K562 (cell line): ENCODE measurements around the gene MLLT11. TPM values are rescaled to one million over a fixed set of nuclear protein-coding genes. Genes with fewer than 3 reads are reported as not detected.
A peak's percentile ranks its signal among the peaks of the same experiment; 100 is the strongest.

Experiments used
- AFF4 ChIP-seq: sonication (generic); formaldehyde crosslinking; IDR thresholded peaks from 2 replicates; pipeline ENCODE4 v1.8.0; 2023; ENCODE audit warnings: mild to moderate bottlenecking, missing genetic modification reagents
- ARHGAP35 ChIP-seq: fragments of 450-650 bp; IDR thresholded peaks from 2 replicates; pipeline ENCODE4 v1.6.1; 2018; ENCODE audit not compliant: partially characterized antibody
- CREB3L1 ChIP-seq: fragments of 450-650 bp; IDR thresholded peaks from 2 replicates; pipeline ENCODE4 v1.6.1; 2014; ENCODE audit warnings: low read depth, mild to moderate bottlenecking, moderate library complexity, borderline replicate concordance
- ELF1 ChIP-seq: fragments of 200-800 bp; sonication (Bioruptor generic); IDR thresholded peaks from 2 replicates; pipeline ENCODE4 v1.6.1; 2016; ENCODE audit warnings: missing genetic modification characterization, missing compliant biosample characterization
- ELK1 ChIP-seq: sonication (generic); formaldehyde crosslinking; IDR thresholded peaks from 2 replicates; pipeline ENCODE4 v1.8.1; 2022; ENCODE audit warnings: missing genetic modification reagents
- FOSL1 ChIP-seq: fragments of 200-800 bp; sonication (Bioruptor generic); conservative IDR thresholded peaks from 2 replicates; pipeline ENCODE4 v1.6.1; 2016; ENCODE audit warnings: missing genetic modification characterization, missing compliant biosample characterization
- JUNB ChIP-seq: fragments of 450-650 bp; formaldehyde crosslinking; conservative IDR thresholded peaks from 2 replicates; pipeline ENCODE4 v1.4.0; 2020; ENCODE audit warnings: mild to moderate bottlenecking
- MCM3 ChIP-seq: fragments of 450-650 bp; IDR thresholded peaks from 2 replicates; pipeline ENCODE4 v1.6.1; 2016
- MECOM ChIP-seq: fragments of 250-450 bp; sonication (Bioruptor Pico); IDR thresholded peaks from 2 replicates; pipeline ENCODE4 v1.8.0; 2022; ENCODE audit warnings: inconsistent platforms
- PHF21A ChIP-seq: fragments of 450-650 bp; IDR thresholded peaks from 2 replicates; pipeline ENCODE4 v1.6.1; 2017; ENCODE audit warnings: low read depth, borderline replicate concordance
- TAF9B ChIP-seq: fragments of 450-650 bp; IDR thresholded peaks from 2 replicates; pipeline ENCODE4 v1.6.1; 2018; ENCODE audit warnings: mild to moderate bottlenecking; ENCODE audit not compliant: partially characterized antibody
- TAL1 ChIP-seq: fragments of 450-650 bp; IDR thresholded peaks from 2 replicates; pipeline ENCODE4 v1.6.1; 2016; ENCODE audit warnings: mild to moderate bottlenecking
- TCF3 ChIP-seq: sonication (generic); formaldehyde crosslinking; IDR thresholded peaks from 2 replicates; pipeline ENCODE4 v1.4.0; 2020; ENCODE audit warnings: mild to moderate bottlenecking, missing genetic modification reagents
- TRIM24 ChIP-seq, 2 experiments: fragments of 450-650 bp; IDR thresholded peaks; 2 replicates each; pipeline ENCODE4 v1.6.1; 2016
- YY1 ChIP-seq, 3 experiments: IDR thresholded peaks; 2 replicates each; pipeline ENCODE4 v1.6.1; 2011; ENCODE audit warnings: low read length in 2 of 3, mild to moderate bottlenecking in 2 of 3, moderate library complexity in 2 of 3, borderline replicate concordance in 1 of 3, control low read depth in 1 of 3, low read depth in 1 of 3; ENCODE audit not compliant: insufficient read depth in 3 of 3, insufficient replicate concordance in 2 of 3, control insufficient read depth in 1 of 3, insufficient read length in 1 of 3; ENCODE audit errors: extremely low read depth in 1 of 3
- ZBED1 ChIP-seq: IDR thresholded peaks from 2 replicates; pipeline ENCODE4 v1.6.1; 2014
- ZBTB49 ChIP-seq: sonication (generic); formaldehyde crosslinking; IDR thresholded peaks from 2 replicates; pipeline ENCODE4 v1.8.0; 2022; ENCODE audit warnings: missing genetic modification reagents, mild to moderate bottlenecking, borderline replicate concordance
- ZKSCAN1 ChIP-seq: fragments of 150-350 bp; IDR thresholded peaks from 2 replicates; pipeline ENCODE4 v1.6.1; 2016; ENCODE audit warnings: low read depth, low read length
- ZNF12 ChIP-seq: sonication (generic); formaldehyde crosslinking; IDR thresholded peaks from 2 replicates; pipeline ENCODE4 v1.4.0; 2020; ENCODE audit warnings: mild to moderate bottlenecking, missing genetic modification reagents
- ZNF347 ChIP-seq: fragments of 450-650 bp; formaldehyde crosslinking; IDR thresholded peaks from 2 replicates; pipeline ENCODE4 v1.4.0; 2020; ENCODE audit warnings: low read depth, mild to moderate bottlenecking, moderate library complexity
- ZNF76 ChIP-seq: fragments of 250-450 bp; sonication (Bioruptor Pico); IDR thresholded peaks from 2 replicates; pipeline ENCODE4 v1.4.0; 2020; ENCODE audit warnings: mild to moderate bottlenecking, moderate library complexity, borderline replicate concordance
- polyA plus RNA-seq, 8 experiments: library from polyadenylated mRNA; depleted of rRNA in 4 of 8; stranded (reverse) in 5 of 8; unstranded in 3 of 8; fragments of >200 nt; fragmentation: Nextera tagmentation in 2 of 8; fragmentation: Illumina TruSeq in 1 of 8; extraction: Ambion mirVana in 2 of 8; extraction: Trizol in 1 of 8; gene quantifications; 2 replicates each; pipeline versions ENCODE4 v1.2.1 to v1.2.3, GENCODE V29; 2011 to 2014; ENCODE audit warnings: inconsistent platforms in 1 of 8, missing spikeins in 1 of 8
- total RNA-seq, 7 experiments: library from RNA; depleted of rRNA in 6 of 7; stranded (reverse); fragments of >200 nt in 6 of 7; fragmentation: Illumina TruSeq in 2 of 7; extraction: Trizol in 2 of 7; gene quantifications; 2 replicates each; pipeline versions ENCODE4 v1.2.1 to v1.2.3, GENCODE V29; 2011 to 2021; ENCODE audit warnings: low replicate concordance in 1 of 7

The MLLT11 gene
- total and polyA plus RNA-seq, 9 of the 15 experiments (the other 6 are each of a cell fraction or from before 2014, with no cell fraction given): 12.1 to 91.0 (median 22.0) TPM

- peak; percentile 68; the same call in 1 of the 2 replicates for TF ChIP-seq CREB3L1
- no peak for TF ChIP-seq ELF1
- peak; percentile 63 for TF ChIP-seq FOSL1 (tag)
- no peak for TF ChIP-seq ZBED1
- TF ChIP-seq ELK1: no peak
- TF ChIP-seq ZNF347 (CRISPR knock-in tag): no peak
- no peak for TF ChIP-seq ZBTB49 (CRISPR knock-in tag)
- no peak for TF ChIP-seq PHF21A
- no peak for TF ChIP-seq ARHGAP35
- no peak for TF ChIP-seq ZKSCAN1
- TF ChIP-seq ZNF76 (CRISPR knock-in tag): no peak
- TF ChIP-seq TAF9B: peak; percentile 22
- TF ChIP-seq ZNF12 (CRISPR knock-in tag): no peak
- no peak for TF ChIP-seq JUNB (CRISPR knock-in tag)
- no peak for TF ChIP-seq MCM3
- peak; percentile 85 for TF ChIP-seq TAL1
- peak; percentile 58; the same call in 1 of the 2 replicates for TF ChIP-seq MECOM
- peak in 1 of 2 experiments; percentile 37; a peak in 1 of 4 replicates for TF ChIP-seq TRIM24 (IDR thresholded peaks at IDR 0.05)
- no peak for TF ChIP-seq YY1 (IDR thresholded peaks at IDR 0.05; ENCODE audit: borderline replicate concordance in 1 of 3, control insufficient read depth in 1 of 3, extremely low read depth in 1 of 3, insufficient read depth in 3 of 3, insufficient read length in 1 of 3, insufficient replicate concordance in 2 of 3, low read depth in 1 of 3, low read length in 2 of 3)
- no peak for TF ChIP-seq AFF4 (CRISPR knock-in tag)
- peak; percentile 89 for TF ChIP-seq TCF3 (CRISPR knock-in tag)
These were observed 5.1 kb upstream of the MLLT11 start (continued) for GRCh38 chr1:151054971-151055547.
